H9 (cell line): ENCODE measurements around the gene SORCS2. TPM values are rescaled to one million over a fixed set of nuclear protein-coding genes. Genes with fewer than 3 reads are reported as not detected.

Source experiments
- DNase-seq: peaks from one replicate; pipeline ENCODE4 v3.0.0-alpha.2; 2017
- H2AFZ ChIP-seq: one replicate; pipeline ENCODE4 v1.6.1; 2013; ENCODE audit warnings: mild to moderate bottlenecking, low read length, control low read depth, moderate library complexity
- H2AK5ac ChIP-seq: 2 replicates; pipeline ENCODE4 v1.6.1; 2013; ENCODE audit warnings: low read length, control low read depth, mixed read lengths; ENCODE audit not compliant: insufficient read length
- H2BK120ac ChIP-seq: one replicate; pipeline ENCODE4 v1.6.1; 2013; ENCODE audit warnings: low read depth, mild to moderate bottlenecking, low read length, control low read depth, inconsistent platforms; ENCODE audit not compliant: poor library complexity, severe bottlenecking
- H2BK12ac ChIP-seq: 2 replicates; pipeline ENCODE4 v1.6.1; 2013; ENCODE audit warnings: low read length, control low read depth, mixed read lengths, low read depth; ENCODE audit not compliant: insufficient read length
- H2BK15ac ChIP-seq: 2 replicates; pipeline ENCODE4 v1.6.1; 2013; ENCODE audit warnings: low read depth, low read length, control low read depth
- H2BK20ac ChIP-seq: one replicate; pipeline ENCODE4 v1.6.1; 2013; ENCODE audit warnings: low read depth, mild to moderate bottlenecking, low read length, control low read depth, inconsistent platforms; ENCODE audit not compliant: poor library complexity, severe bottlenecking
- H2BK5ac ChIP-seq: 2 replicates; pipeline ENCODE4 v1.6.1; 2013; ENCODE audit warnings: low read length, control low read depth, mixed read lengths; ENCODE audit not compliant: insufficient read length
- H3K14ac ChIP-seq: 2 replicates; pipeline ENCODE4 v1.6.1; 2013; ENCODE audit warnings: low read length, control low read depth; ENCODE audit not compliant: insufficient read depth
- H3K18ac ChIP-seq: 2 replicates; pipeline ENCODE4 v1.6.1; 2013; ENCODE audit warnings: low read depth, mild to moderate bottlenecking, mixed read lengths, low read length, control low read depth; ENCODE audit not compliant: insufficient read length
- H3K23ac ChIP-seq: 2 replicates; pipeline ENCODE4 v1.6.1; 2013; ENCODE audit warnings: low read length, control low read depth, mixed read lengths, low read depth; ENCODE audit not compliant: insufficient read length
- H3K23me2 ChIP-seq: 2 replicates; pipeline ENCODE4 v1.6.1; 2013; ENCODE audit warnings: low read depth, mild to moderate bottlenecking, mixed read lengths, low read length, control low read depth; ENCODE audit not compliant: insufficient read length, poor library complexity, severe bottlenecking
- H3K27ac ChIP-seq: 2 replicates; pipeline ENCODE4 v1.5.1; 2013; ENCODE audit warnings: low read length, control low read depth, mixed read lengths, low read depth; ENCODE audit not compliant: insufficient read length
- H3K27me3 ChIP-seq: 2 replicates; pipeline ENCODE4 v1.6.1; 2013; ENCODE audit warnings: low read length, control low read depth, inconsistent platforms; ENCODE audit not compliant: insufficient read depth
- H3K4ac ChIP-seq: 2 replicates; pipeline ENCODE4 v1.6.1; 2013; ENCODE audit warnings: low read depth, mild to moderate bottlenecking, control low read depth, inconsistent platforms, low read length, moderate library complexity
- H3K4me1 ChIP-seq: 2 replicates; pipeline ENCODE4 v1.6.1; 2013; ENCODE audit warnings: low read length, control low read depth, inconsistent platforms; ENCODE audit not compliant: insufficient read depth
- H3K4me2 ChIP-seq: 2 replicates; pipeline ENCODE4 v1.6.1; 2013; ENCODE audit warnings: low read length, control low read depth, mixed read lengths; ENCODE audit not compliant: insufficient read length, insufficient read depth
- H3K56ac ChIP-seq: 2 replicates; pipeline ENCODE4 v1.6.1; 2013; ENCODE audit warnings: low read depth, mild to moderate bottlenecking, mixed read lengths, low read length, control low read depth; ENCODE audit not compliant: insufficient read length
- H3K79me1 ChIP-seq: 2 replicates; pipeline ENCODE4 v1.6.1; 2013; ENCODE audit warnings: low read depth, mild to moderate bottlenecking, moderate library complexity, low read length, control low read depth, inconsistent platforms; ENCODE audit not compliant: insufficient read depth, poor library complexity, severe bottlenecking
- H3K79me2 ChIP-seq: 2 replicates; pipeline ENCODE4 v1.6.1; 2013; ENCODE audit warnings: low read length, control low read depth, inconsistent platforms; ENCODE audit not compliant: insufficient read depth
- H3K9ac ChIP-seq: 2 replicates; pipeline ENCODE4 v1.6.1; 2013; ENCODE audit warnings: low read length, control low read depth, mixed read lengths; ENCODE audit not compliant: insufficient read length; ENCODE audit errors: extremely low read depth
- H3K9me3 ChIP-seq: one replicate; pipeline ENCODE4 v1.6.1; 2013; ENCODE audit warnings: low read depth, low read length, inconsistent platforms; ENCODE audit not compliant: control insufficient read depth
- H3T11ph ChIP-seq: one replicate; pipeline ENCODE4 v1.6.1; 2013; ENCODE audit warnings: mild to moderate bottlenecking, low read length, control low read depth, inconsistent platforms
- H4K20me1 ChIP-seq: one replicate; pipeline ENCODE4 v1.6.1; 2013; ENCODE audit not compliant: control insufficient read depth, insufficient read length, insufficient read depth
- H4K5ac ChIP-seq: 2 replicates; pipeline ENCODE4 v1.6.1; 2013; ENCODE audit warnings: low read depth, mild to moderate bottlenecking, mixed read lengths, low read length, control low read depth; ENCODE audit not compliant: insufficient read length
- H4K8ac ChIP-seq: replicated peaks from 2 replicates; pipeline ENCODE4 v1.6.1; 2013; ENCODE audit warnings: low read length, control low read depth, mixed read lengths, low read depth; ENCODE audit not compliant: insufficient read length
- H4K91ac ChIP-seq: 2 replicates; pipeline ENCODE4 v1.6.1; 2013; ENCODE audit warnings: low read depth, mild to moderate bottlenecking, moderate library complexity, mixed read lengths, low read length, control low read depth; ENCODE audit not compliant: insufficient read length
- H3K27ac Mint-ChIP-seq, 3 experiments: 2 replicates in 2 of 3; 3 replicates in 1 of 3; pipeline ENCODE4 v1.8.0; 2020 to 2021; ENCODE audit warnings: mixed read lengths in 3 of 3, mild to moderate bottlenecking in 1 of 3, moderate library complexity in 1 of 3
- H3K27me3 Mint-ChIP-seq: 2 replicates; pipeline ENCODE4 v1.8.0; 2021; ENCODE audit warnings: low read depth, mild to moderate bottlenecking, moderate library complexity, mixed read lengths
- H3K36me3 Mint-ChIP-seq, 3 experiments: 2 replicates in 2 of 3; 3 replicates in 1 of 3; pipeline ENCODE4 v1.8.0; 2020 to 2021; ENCODE audit warnings: low read depth in 3 of 3, mixed read lengths in 3 of 3; ENCODE audit not compliant: insufficient read depth in 1 of 3
- H3K4me1 Mint-ChIP-seq, 2 experiments: 2 replicates each; pipeline ENCODE4 v1.8.0; 2020; ENCODE audit warnings: mixed read lengths in 2 of 2
- H3K4me3 Mint-ChIP-seq, 2 experiments: 2 replicates in 1 of 2; 3 replicates in 1 of 2; pipeline ENCODE4 v1.8.0; 2020 to 2021; ENCODE audit warnings: mild to moderate bottlenecking in 2 of 2, mixed read lengths in 2 of 2, moderate library complexity in 1 of 2
- H3K9me3 Mint-ChIP-seq, 2 experiments: 2 replicates in 1 of 2; 3 replicates in 1 of 2; pipeline ENCODE4 v1.8.0; 2020; ENCODE audit warnings: mild to moderate bottlenecking in 2 of 2, mixed read lengths in 2 of 2, moderate library complexity in 1 of 2
- WGBS: extraction: QIAGEN DNeasy Blood & Tissue Kit; methylation state at CpG from one replicate; pipeline ENCODE4 v1.1.7; 2013; ENCODE audit warnings: missing lambda C conversion rate, low lambda C conversion rate, mixed read lengths; ENCODE audit not compliant: insufficient read length; ENCODE audit errors: extremely low coverage; 5-methylcytosine and 5-hydroxymethylcytosine counted together
- total RNA-seq: library from RNA; stranded (reverse); gene quantifications from 2 replicates; pipeline ENCODE4 v1.2.1, GENCODE V29; 2021
- TF ChIP-seq, protein P1 (sequence below): fragments of 200-600 bp; sonication (generic); conservative IDR thresholded peaks from 3 replicates; pipeline ENCODE4 v1.8.0; 2021; ENCODE audit warnings: antibody characterized with exemption, mild to moderate bottlenecking

SORCS2 gene
- total RNA-seq, 1 experiment from 2014 or later = 0.57 TPM

DNA sequence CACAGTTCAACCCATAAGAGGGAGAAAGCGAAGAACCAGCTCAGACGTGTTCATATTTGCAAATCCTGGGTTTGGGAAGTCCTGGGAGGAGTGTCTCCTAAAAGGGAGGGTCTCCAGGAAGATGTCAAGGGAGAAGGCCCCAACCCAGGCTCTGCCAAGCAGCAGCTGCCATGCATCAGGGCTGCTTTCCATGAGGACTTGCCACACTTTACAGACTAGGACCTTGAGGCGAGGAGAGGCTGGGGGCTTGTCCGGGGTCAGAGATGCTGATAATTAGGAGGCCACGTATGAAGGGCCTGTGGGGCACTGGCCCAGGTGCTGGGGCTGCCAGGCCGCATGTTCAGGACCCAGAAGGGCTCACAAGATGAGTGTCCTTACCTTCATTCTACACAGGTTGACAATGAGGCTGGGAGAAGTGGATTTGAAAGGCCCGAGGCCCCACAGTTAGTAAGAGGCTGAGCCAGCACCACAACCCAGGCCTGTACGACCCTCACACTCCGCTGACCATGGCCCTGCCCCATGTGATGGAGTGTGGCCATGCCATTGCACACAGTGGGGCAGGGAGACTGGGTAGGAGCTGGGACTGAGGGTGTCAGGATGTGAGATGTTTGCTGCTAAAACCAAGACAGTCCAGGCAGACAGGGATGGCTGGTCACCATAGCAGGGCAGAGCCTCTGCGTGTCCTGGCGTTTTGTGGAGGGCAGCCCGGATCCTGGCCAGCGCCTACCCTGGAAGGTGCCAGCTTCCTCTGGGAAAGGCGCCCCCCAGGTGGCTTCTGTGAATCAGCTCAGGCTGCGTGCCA lies 147.6 kb downstream of the SORCS2 start:
- Histone ChIP-seq H2BK15ac (no peak overlapping the region), H3K27me3 (no peaks in the 10 kb centered on the region), H2BK12ac (no peak overlapping the region), H3K4me1 (no peaks in the 10 kb centered on the region), H3K9ac (no peak overlapping the region), H3K79me1 (no peaks in the 10 kb centered on the region), H2BK120ac (no peak overlapping the region), H4K8ac (no peak overlapping the region), H3T11ph (no peak overlapping the region), H4K5ac (no peak overlapping the region), H3K23ac (no peak overlapping the region), H2BK20ac (no peak overlapping the region), H3K56ac (no peak overlapping the region), H2AK5ac (no peak overlapping the region), H3K14ac (no peak overlapping the region; the same call in 1 of the 2 replicates), H3K23me2 (peaks cover 2% of the 10 kb centered on the region), H3K4me2 (no peak overlapping the region), H3K18ac (no peak overlapping the region), H2BK5ac (no peak overlapping the region), H3K4ac (no peak overlapping the region), H3K27ac (no peak overlapping the region), H3K79me2 (no peaks in the 10 kb centered on the region), H4K91ac (no peak overlapping the region), H2AFZ (no peak overlapping the region), H4K20me1 (no peaks in the 10 kb centered on the region), H3K9me3 (no peaks in the 10 kb centered on the region)
- Mint-ChIP-seq H3K4me3 (no peak overlapping the region), H3K27me3 (peaks cover 11% of the 10 kb centered on the region), H3K27ac (no peak overlapping the region; a peak in 1 of 7 replicates), H3K36me3 (no peaks in the 10 kb centered on the region), H3K4me1 (peaks cover 3 to 10% of the 10 kb centered on the region in 2 experiments), H3K9me3 (peaks cover 4 to 5% of the 10 kb centered on the region in 2 experiments; a peak in 3 of 5 replicates)
- TF ChIP-seq, protein P1, sequence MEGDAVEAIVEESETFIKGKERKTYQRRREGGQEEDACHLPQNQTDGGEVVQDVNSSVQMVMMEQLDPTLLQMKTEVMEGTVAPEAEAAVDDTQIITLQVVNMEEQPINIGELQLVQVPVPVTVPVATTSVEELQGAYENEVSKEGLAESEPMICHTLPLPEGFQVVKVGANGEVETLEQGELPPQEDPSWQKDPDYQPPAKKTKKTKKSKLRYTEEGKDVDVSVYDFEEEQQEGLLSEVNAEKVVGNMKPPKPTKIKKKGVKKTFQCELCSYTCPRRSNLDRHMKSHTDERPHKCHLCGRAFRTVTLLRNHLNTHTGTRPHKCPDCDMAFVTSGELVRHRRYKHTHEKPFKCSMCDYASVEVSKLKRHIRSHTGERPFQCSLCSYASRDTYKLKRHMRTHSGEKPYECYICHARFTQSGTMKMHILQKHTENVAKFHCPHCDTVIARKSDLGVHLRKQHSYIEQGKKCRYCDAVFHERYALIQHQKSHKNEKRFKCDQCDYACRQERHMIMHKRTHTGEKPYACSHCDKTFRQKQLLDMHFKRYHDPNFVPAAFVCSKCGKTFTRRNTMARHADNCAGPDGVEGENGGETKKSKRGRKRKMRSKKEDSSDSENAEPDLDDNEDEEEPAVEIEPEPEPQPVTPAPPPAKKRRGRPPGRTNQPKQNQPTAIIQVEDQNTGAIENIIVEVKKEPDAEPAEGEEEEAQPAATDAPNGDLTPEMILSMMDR = no peak
- no peak for DNase-seq
- no CpG with 5 or more reads among the region's 15 CpGs for WGBS
